ENCODE data around the gene PLA2G1B. TPM values are rescaled to one million over a fixed set of nuclear protein-coding genes. Genes with fewer than 3 reads are reported as not detected.
A peak's percentile ranks its signal among the peaks of the same experiment; 100 is the strongest.

PLA2G1B gene
- total and polyA plus RNA-seq, 2 of the 13 experiments (the other 11 are each of a cell fraction or from before 2014, with no cell fraction given), result 0.33 to 1.4 TPM

DNA sequence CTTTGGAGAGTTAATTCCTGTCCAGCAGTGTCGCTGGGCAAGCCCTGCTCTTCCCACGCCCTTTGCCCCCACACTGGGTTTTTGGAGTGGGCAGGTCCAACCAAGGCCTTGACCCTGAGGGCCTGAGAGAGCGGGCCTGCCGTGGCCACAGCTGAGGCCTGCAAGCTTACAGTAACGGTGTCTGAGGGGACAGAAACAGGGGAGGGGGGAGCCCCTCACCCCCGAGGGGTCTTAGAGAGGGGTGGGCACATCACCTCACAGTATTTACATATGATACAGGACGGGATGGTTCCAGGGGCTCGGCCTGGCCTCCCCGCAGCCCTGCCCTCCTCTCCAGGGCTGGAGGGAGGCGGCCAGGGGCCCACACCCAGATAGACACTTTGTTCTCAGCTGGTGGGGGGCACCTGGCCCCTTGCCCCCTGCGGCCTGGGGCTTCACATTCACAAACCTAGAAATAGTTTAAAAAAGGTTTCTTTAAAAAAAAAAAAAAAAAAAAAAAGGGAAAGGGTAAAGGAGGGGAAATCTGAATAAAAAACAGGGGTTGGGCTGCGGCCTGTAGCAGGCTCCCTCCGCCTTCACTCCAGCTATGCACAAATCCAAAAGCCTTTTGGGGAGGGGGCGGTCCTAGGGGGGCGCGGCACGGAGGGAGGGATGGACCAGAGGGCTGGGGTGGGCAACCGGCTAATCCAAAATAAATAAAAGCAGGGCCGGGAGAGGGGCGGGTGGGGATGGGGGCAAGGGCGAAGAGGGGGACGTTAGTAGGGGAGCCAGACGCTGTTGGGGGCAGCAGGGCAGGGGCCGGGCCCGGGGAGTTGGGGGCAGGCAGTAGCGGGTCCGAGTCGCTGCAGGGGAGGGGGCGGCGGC lies 14.8 kb upstream of the PLA2G1B start (continued):
- TF ChIP-seq ZBTB38 (CRISPR knock-in tag; IDR thresholded peaks at IDR 0.05) (no peak), LBX2 (CRISPR knock-in tag; IDR thresholded peaks at IDR 0.05; ENCODE audit: borderline replicate concordance) (no peak), PITX1 (CRISPR knock-in tag; IDR thresholded peaks at IDR 0.05) (0 out of 2 replicates have a peak, but pooled peaks have one; percentile 28), HDAC2 (CRISPR knock-in tag; IDR thresholded peaks at IDR 0.05) (0 out of 2 replicates have a peak, but pooled peaks have one; percentile 27), ZNF609 (CRISPR knock-in tag; IDR thresholded peaks at IDR 0.05; ENCODE audit: borderline replicate concordance) (0 out of 2 replicates have a peak, but pooled peaks have one; percentile 20), ELK4 (CRISPR knock-in tag; IDR thresholded peaks at IDR 0.05; ENCODE audit: borderline replicate concordance) (no peak), ZBTB44 (CRISPR knock-in tag; IDR thresholded peaks at IDR 0.05) (no peak), PATZ1 (CRISPR knock-in tag; IDR thresholded peaks at IDR 0.05) (peak; percentile 31; the same call in 1 of the 2 replicates)
